Gastrocnemius medialis (tissue), 4 donors: ENCODE results near the gene APBB3. TPM values are rescaled to one million over a fixed set of nuclear protein-coding genes. Genes with fewer than 3 reads are reported as not detected.
"Not testable (repeated sequence)": the region's sequence is repeated elsewhere in the genome, so short reads cannot be mapped to it uniquely, and the experiment has no call there.

ENCODE experiments used
- ATAC-seq, 2 donors: fragments of 150-250 bp; one replicate each; pipeline ENCODE4 v1.9.1; 2016
- DNase-seq, 2 donors: peaks; one replicate each; pipeline ENCODE4 v3.0.0-alpha.2; 2019
- H3K27ac ChIP-seq, 4 donors: fragments of 200-600 bp; sonication (generic); 1 replicate in 1 of 4; 2 replicates in 3 of 4; pipeline ENCODE4 v1.5.1; 2016 to 2018; ENCODE audit warnings: mild to moderate bottlenecking in 2 of 4, moderate library complexity in 1 of 4
- H3K27me3 ChIP-seq, 3 donors: fragments of 200-600 bp; sonication (generic) in 2 of 3; 1 replicate in 1 of 3; 2 replicates in 2 of 3; pipeline versions ENCODE4 v1.5.1 to v1.6.0; 2016 to 2019; ENCODE audit warnings: mild to moderate bottlenecking in 1 of 3, moderate library complexity in 1 of 3
- H3K36me3 ChIP-seq, 2 donors: fragments of 200-600 bp; sonication (generic) in 1 of 2; one replicate each; pipeline ENCODE4 v1.5.1; 2017 to 2018
- H3K4me1 ChIP-seq, 2 donors: fragments of 200-600 bp; sonication (generic) in 1 of 2; one replicate each; pipeline ENCODE4 v1.5.1; 2016 to 2017; ENCODE audit warnings: mild to moderate bottlenecking in 2 of 2
- H3K4me3 ChIP-seq, 4 donors: fragments of 200-600 bp; sonication (generic) in 3 of 4; 1 replicate in 1 of 4; 2 replicates in 3 of 4; pipeline ENCODE4 v1.5.1; 2016 to 2019; ENCODE audit warnings: mild to moderate bottlenecking in 2 of 4
- H3K9me3 ChIP-seq, 3 donors: fragments of 200-600 bp; sonication (generic) in 2 of 3; 1 replicate in 1 of 3; 2 replicates in 2 of 3; pipeline ENCODE4 v1.5.1; 2016 to 2019
- CTCF ChIP-seq, 5 experiments: fragments of 450-650 bp in 3 of 5; fragments of 200-600 bp in 2 of 5; sonication (generic) in 2 of 5; IDR thresholded peaks in 4 of 5; conservative IDR thresholded peaks in 1 of 5; 1 replicate in 4 of 5; 2 replicates in 1 of 5; pipeline ENCODE4 v1.5.1; 2016 to 2019; ENCODE audit warnings: antibody characterized with exemption in 5 of 5, mild to moderate bottlenecking in 3 of 5, moderate library complexity in 3 of 5
- POLR2A ChIP-seq, 2 donors: fragments of 450-650 bp; IDR thresholded peaks; one replicate each; pipeline ENCODE4 v1.6.1; 2017; ENCODE audit warnings: antibody characterized with exemption in 2 of 2, mild to moderate bottlenecking in 2 of 2, moderate library complexity in 2 of 2
- in situ Hi-C, 4 donors: fragments of 200-750 bp; cut with MboI; loops; one replicate each; pipeline versions ENCODE4 v1.15.0 to v1.8.0; 2017; ENCODE audit warnings: low sequenced_read_pairs in 4 of 4
- intact Hi-C: fragments of 100-400 bp; cut with DNase I; formaldehyde crosslinking; loops from one replicate; pipeline ENCODE4 v1.15.1; 2023; ENCODE audit warnings: low total_unique reads
- total RNA-seq, 4 donors: library from RNA; depleted of rRNA; stranded (reverse); fragments of >200 nt; gene quantifications; one replicate each; pipeline versions ENCODE4 v1.1.0 to v1.2.3, GENCODE V29; 2016

The APBB3 gene
- total RNA-seq, 4 donors from 2014 or later = 4.1 to 12.5 (median 9.0) TPM

- H3K27ac ChIP-seq, intact Hi-C loops, ATAC-seq, H3K4me1 ChIP-seq, H3K27me3 ChIP-seq, H3K36me3 ChIP-seq, DNase-seq, H3K9me3 ChIP-seq, H3K4me3 ChIP-seq: not testable (repeated sequence)
- peak in 1 of 5 experiments; percentile 16 for TF ChIP-seq CTCF (IDR thresholded peaks at IDR 0.05 in 4 of 5, conservative IDR thresholded peaks at IDR 0.05 in 1 of 5)
- in situ Hi-C loops = loop anchor here in 2 of 4 donors (5.0 to 10.0 kb wide), 2 partner anchors 53 to 56 kb away; partner anchors contain the start of genes CD14 (in 2 of the 2) and TMCO6 (in 1 of the 2)
Measured at GRCh38 chr5:140579188-140579747, 14.9 kb upstream of the APBB3 start.

- DNase-seq = no peak
- H3K36me3 ChIP-seq = no peaks in the 10 kb centered on the region
- intact Hi-C loops (no loop called here), in situ Hi-C loops (loop anchor here in 2 of 4 donors (5.0 to 10.0 kb wide), 2 partner anchors 56 to 58 kb away; partner anchors contain the start of genes CD14 (in 2 of the 2) and TMCO6 (in 1 of the 2))
- no peaks in the 10 kb centered on the region for H3K9me3 ChIP-seq
- no peaks in the 10 kb centered on the region for H3K27me3 ChIP-seq
- no peak for ATAC-seq
- no peak overlapping the region for H3K4me3 ChIP-seq
- TF ChIP-seq CTCF (IDR thresholded peaks at IDR 0.05 in 4 of 5, conservative IDR thresholded peaks at IDR 0.05 in 1 of 5) = no peak
- no peak for TF ChIP-seq POLR2A (IDR thresholded peaks at IDR 0.05)
- H3K4me1 ChIP-seq = peaks cover 13% of the 10 kb centered on the region in 2 donors
- no peak overlapping the region for H3K27ac ChIP-seq
Measured at GRCh38 chr5:140576776-140577201, 12.4 kb upstream of the APBB3 start.

- intact Hi-C loops = no loop called here
- Histone ChIP-seq H3K4me1 (peaks cover 28% of the 10 kb centered on the region in 2 donors), H3K9me3 (no peaks in the 10 kb centered on the region), H3K27ac (peak overlapping the region in 1 of 4 donors; percentile 63), H3K36me3 (no peaks in the 10 kb centered on the region), H3K27me3 (no peaks in the 10 kb centered on the region), H3K4me3 (no peak overlapping the region)
- TF ChIP-seq CTCF (IDR thresholded peaks at IDR 0.05 in 4 of 5, conservative IDR thresholded peaks at IDR 0.05 in 1 of 5) (peak in 2 of 5 experiments; percentile 34 to 36), POLR2A (IDR thresholded peaks at IDR 0.05) (no peak)
- ATAC-seq (peak in 1 of 2 donors; percentile 66), DNase-seq (peak in 1 of 2 donors; percentile 63)
- in situ Hi-C loops = loop anchor here in 2 of 4 donors (5.0 to 10.0 kb wide), 2 partner anchors 57 to 59 kb away; partner anchors contain the start of genes CD14 (in 2 of the 2) and TMCO6 (in 1 of the 2)
Measured at GRCh38 chr5:140575309-140575708, 10.9 kb upstream of the APBB3 start.

- Histone ChIP-seq H3K4me1 (peaks cover 38 to 39% of the 10 kb centered on the region in 2 donors), H3K27ac (peak overlapping the region in 3 of 4 donors; percentile 27 to 65 (median 63)), H3K27me3 (no peaks in the 10 kb centered on the region), H3K9me3 (no peaks in the 10 kb centered on the region), H3K4me3 (no peak overlapping the region), H3K36me3 (no peaks in the 10 kb centered on the region)
- TF ChIP-seq POLR2A (IDR thresholded peaks at IDR 0.05) (no peak), CTCF (IDR thresholded peaks at IDR 0.05 in 4 of 5, conservative IDR thresholded peaks at IDR 0.05 in 1 of 5) (no peak)
- ATAC-seq = peak in 1 of 2 donors; percentile 33
- intact Hi-C loops = loop anchor here (5.0 kb wide), 1 partner anchor 138 kb away; no protein-coding TSS in a partner anchor
- DNase-seq = no peak
- in situ Hi-C loops = loop anchor here in 1 of 4 donors (10.0 to 25.0 kb wide), 2 partner anchors 61 to 337 kb away; partner anchors contain the start of genes CD14 and TMCO6
Measured at GRCh38 chr5:140574165-140574564, 9.8 kb upstream of the APBB3 start.
